GM21576 (cell line): ENCODE measurements around the gene VSTM1.

ENCODE experiments used
- ATAC-seq: cut with Tn5 transposase; IDR thresholded peaks from one replicate; pipeline ENCODE4 v1.9.1; 2021; ENCODE audit warnings: mild to moderate bottlenecking, moderate library complexity; ENCODE audit not compliant: unreplicated experiment

The VSTM1 gene

GRCh38 chr19:54013866-54014265 is 49.8 kb downstream of the VSTM1 start:
- ATAC-seq = no peak

GRCh38 chr19:54011507-54012211 is 52.0 kb downstream of the VSTM1 start:
- ATAC-seq = no peak

DNA sequence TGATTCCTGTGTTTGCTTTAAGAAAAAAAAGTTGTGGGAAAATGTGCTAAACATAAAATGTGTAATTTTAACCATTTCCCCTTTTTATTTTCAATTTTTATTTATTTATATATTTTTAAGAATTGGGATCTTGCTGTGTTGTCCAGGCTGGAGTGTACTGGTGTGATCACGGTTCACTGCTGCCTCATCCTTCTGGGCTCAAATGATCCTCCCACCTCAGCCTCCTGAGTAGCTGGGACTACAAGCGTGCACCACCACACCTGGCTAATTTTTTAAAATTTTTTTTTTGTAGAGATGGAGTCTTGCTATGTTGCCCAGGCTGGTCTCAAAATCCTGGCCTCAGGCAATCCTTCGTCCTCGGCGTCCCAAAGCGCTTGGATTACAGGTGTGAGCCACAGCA is 53.2 kb downstream of the VSTM1 start:
- no peak for ATAC-seq

DNA sequence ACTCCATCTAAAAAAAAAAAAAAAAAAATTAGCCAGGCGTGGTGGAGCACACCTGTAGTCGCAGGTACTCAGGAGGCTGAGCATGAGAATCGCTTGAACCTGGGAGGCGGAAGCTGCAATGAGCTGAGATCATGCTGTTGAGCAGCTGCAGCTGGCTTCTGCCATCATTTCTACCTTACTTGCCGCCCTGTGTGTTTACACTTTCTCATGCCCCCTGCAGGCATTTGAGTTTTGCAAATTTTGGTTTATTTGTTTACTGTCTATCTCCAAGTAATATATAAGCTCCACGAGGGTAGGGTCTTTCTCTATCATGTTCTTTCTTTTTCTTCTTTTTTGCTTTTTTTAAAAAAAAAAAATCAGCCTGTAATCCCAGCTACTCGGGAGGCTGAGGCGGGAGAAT is 54.3 kb downstream of the VSTM1 start:
- ATAC-seq = no peak

DNA sequence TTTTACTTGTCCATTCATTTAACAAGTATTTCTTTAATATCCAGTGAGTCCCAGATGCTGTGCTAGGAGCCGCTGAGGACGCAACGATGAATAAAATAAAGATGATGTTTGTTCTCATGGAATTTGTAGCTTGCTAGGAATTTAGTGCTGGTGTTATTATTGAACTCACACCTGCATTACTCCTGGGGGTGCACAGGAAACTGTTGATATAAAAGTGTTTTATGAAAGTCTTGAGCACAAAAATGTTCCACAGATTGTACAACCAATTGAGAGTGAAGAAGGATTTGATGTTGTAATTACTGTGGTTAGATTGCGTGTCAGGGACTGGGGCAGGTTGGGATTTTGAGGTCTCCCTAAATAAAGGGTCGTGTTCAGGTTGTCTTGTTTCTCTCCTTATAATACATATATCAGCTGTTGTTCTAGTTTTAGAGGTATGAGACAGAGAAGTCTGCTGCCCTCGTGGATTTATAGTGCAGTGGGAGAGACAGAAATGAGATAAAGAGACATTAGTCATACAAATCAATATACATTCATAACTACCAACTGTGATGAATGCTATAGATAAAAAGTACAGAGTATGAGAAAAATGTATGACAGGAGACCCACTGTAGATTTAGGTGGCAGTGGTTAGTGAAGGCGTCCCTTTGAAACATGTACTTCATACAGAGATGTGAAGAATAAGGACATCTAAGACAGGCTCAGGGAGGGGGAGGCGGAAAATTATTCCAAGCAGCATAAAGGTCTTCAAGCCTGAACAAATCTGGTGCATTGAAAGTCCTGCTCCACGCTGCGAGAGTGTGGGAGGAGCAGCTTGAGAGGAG is 61.0 kb downstream of the VSTM1 start:
- ATAC-seq = no peak

DNA sequence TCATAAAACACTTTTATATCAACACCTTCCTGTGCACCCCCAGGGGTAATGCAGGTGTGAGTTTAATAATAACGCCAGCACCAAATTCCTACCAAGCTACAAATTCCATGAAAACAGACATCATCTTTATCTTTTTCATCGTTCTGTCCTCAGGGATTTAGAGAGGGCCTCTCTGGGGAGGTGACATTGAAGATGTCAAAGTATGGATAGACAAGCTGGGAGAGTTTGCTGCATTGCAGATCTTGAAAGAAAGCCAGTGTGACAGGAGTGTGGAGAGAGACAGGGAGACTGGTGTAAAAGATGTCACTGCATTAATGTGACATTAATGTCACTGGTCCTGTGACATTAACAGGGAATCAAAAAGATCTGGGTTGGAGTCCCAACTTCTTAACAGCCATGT is 62.2 kb downstream of the VSTM1 start:
- no peak for ATAC-seq

GRCh38 chr19:53999694-54000093 is 64.0 kb downstream of the VSTM1 start:
- no peak for ATAC-seq

DNA sequence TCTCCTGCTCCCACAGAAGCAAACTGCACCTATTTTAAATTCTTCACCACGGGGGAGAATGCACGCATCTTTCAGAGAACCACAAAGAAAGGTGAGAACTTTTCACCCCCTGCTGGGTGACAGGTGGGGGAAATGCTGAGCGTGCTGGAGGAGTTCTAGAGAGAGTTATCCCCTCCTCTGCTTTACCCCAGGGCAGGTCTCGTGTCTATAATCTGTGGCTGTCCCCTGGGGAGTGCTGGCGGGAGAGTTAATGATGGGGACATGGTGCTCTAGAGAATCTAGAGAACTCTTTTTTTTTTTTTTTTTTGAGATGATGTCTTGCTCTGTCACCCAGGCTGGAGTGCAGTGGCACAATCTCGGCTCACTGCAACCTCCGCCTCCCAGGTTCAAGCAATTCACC is 65.5 kb downstream of the VSTM1 start:
- ATAC-seq = no peak

- ATAC-seq = no peak
Observed at GRCh38 chr19:53994811-53995210, 68.9 kb downstream of the VSTM1 start.

- ATAC-seq = no peak
Observed at GRCh38 chr19:53993448-53993847, 70.2 kb downstream of the VSTM1 start.

DNA sequence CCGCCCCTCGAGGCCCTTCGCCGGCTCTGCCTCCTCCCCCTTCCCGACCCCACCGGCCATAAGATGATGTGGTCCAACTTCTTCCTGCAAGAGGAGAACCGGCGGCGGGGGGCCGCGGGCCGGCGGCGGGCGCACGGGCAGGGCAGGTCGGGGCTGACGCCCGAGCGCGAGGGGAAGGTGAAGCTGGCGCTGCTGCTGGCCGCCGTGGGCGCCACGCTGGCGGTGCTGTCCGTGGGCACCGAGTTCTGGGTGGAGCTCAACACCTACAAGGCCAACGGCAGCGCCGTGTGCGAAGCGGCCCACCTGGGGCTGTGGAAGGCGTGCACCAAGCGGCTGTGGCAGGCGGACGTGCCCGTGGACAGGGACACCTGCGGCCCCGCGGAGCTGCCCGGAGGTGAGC is 70.9 kb downstream of the VSTM1 start:
- no peak for ATAC-seq

DNA sequence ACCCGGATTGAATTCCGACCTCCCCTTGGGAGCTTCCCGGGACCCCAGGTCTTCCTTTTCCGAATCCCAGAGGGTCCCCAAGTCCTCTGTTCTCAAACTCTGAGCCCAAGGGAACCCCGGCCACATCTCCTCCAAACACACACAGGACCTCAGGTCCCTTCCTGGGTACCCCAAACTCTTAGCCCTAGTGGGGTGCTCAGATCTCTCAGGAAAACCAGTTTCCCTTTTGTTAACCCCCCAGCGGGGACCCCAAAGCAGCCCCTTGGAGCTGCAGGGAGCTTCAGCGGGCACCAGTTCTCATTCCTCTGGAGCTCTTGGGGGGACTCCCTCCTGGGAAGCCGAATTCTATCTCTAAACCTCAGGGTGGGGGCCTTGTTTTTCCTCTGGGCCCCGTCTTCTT is 71.5 kb downstream of the VSTM1 start:
- ATAC-seq = no peak

DNA sequence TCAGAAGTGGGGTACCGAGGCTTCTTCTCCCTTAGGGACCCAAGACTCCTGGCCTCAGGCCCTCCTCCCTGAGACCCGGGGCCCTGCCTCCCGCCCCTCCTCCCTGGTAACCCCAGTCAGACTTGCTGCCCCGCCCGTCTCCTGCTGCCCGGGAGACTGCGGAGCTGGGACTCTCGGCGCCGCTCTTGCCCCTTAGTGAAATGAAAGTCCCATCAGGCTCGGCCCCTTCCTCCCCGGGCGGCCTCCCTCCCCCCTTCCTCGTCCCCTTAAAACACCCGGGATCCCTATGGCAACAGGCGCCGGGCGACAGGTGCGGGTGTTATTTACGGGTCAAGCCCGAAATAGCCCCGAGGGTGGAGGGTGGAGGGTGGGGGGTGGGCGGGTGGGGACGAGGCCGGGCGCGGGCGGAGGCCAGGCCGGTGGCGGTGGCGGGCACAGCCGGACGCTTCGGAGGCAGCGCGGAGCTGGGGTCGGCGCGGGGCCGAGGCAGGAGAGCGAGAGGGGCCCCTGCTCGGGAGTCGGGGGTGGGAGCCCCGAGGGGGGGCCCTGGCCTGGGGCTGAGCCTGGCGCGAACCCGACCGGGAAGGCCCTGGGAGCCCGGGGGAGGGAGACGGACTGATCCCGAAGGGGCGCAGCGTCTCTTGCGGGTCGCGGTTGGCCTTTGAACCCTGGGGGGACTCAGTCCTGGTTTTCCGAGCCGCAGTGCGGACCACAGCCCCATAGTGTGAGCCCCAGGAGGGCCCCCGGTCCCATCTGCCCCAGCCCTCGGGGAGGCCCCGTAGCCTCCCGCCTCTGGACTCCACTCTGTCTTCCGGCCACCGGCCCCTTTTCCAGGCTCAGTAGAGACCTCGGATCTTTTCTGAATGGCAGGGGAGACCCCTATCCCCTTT is 72.2 kb downstream of the VSTM1 start, which contains the start of gene CACNG6:
TSS of gene CACNG6 (plus strand) at position 414 of the 890 bp plus-strand sequence. CDS start 1,241 bp downstream, outside the sequence.
- no peak for ATAC-seq
